Caki2 (cell line): ENCODE measurements around the gene EXTL1. TPM values are rescaled to one million over a fixed set of nuclear protein-coding genes. Genes with fewer than 3 reads are reported as not detected.
A peak's percentile ranks its signal among the peaks of the same experiment; 100 is the strongest.

Source experiments
- DNase-seq: peaks from one replicate; pipeline ENCODE4 v3.0.0-alpha.2; 2015; ENCODE audit warnings: low read depth
- in situ Hi-C: cut with HindIII; loops from 2 replicates; pipeline ENCODE4 v1.10.0; 2016; ENCODE audit warnings: low sequenced_read_pairs, low pct_unique_long_range_greater_than_20kb, mixed read lengths
- total RNA-seq: library from RNA; depleted of rRNA; stranded (reverse); fragments of >200 nt; shearing (Covaris generic); gene quantifications from 2 replicates; pipeline ENCODE4 v1.2.3, GENCODE V29; 2014; ENCODE audit warnings: low replicate concordance

EXTL1 gene
- total RNA-seq, 1 experiment from 2014 or later: not detected

DNA sequence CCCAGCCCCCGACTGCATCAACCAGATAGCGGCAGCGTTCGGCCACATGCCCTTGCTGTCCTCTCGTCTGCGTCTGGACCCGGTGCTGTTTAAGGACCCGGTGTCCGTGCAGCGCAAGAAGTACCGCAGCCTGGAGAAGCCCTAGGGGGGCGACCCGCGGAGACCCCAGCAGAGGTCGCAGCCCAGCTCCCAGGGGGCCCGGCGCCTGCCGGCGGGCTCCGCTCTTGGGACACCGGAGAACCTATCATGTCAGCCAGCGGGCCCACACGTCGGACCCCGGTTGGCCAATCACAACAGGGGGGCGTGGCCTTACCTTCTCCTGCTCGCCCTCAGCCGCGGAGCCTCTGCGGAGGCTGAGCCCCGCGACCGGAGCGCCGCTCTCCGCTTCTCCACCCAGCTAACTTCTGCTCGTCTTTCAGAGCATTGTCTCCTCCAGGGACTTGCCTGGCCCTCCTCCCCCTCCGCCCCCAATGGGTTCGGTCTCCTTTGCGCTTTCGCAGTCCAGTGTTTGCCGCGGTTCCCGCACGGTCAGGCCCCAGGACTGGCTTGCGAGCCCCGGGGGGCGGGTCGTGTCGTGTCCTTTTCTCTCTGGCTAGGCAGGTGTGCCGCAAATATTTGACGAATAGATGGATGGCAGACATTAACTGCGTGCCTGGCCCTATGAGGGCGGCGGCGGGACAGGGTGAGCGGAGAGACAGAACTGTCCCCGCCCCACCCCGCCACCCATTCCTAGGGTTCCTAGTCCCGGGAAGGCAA lies 13.8 kb downstream of the EXTL1 start:
- in situ Hi-C loops: no loop called here
- peak; percentile 82 for DNase-seq

GRCh38 chr1:26035959-26036755 lies 14.6 kb downstream of the EXTL1 start:
- in situ Hi-C loops: no loop called here
- peak; percentile 77 for DNase-seq

DNA sequence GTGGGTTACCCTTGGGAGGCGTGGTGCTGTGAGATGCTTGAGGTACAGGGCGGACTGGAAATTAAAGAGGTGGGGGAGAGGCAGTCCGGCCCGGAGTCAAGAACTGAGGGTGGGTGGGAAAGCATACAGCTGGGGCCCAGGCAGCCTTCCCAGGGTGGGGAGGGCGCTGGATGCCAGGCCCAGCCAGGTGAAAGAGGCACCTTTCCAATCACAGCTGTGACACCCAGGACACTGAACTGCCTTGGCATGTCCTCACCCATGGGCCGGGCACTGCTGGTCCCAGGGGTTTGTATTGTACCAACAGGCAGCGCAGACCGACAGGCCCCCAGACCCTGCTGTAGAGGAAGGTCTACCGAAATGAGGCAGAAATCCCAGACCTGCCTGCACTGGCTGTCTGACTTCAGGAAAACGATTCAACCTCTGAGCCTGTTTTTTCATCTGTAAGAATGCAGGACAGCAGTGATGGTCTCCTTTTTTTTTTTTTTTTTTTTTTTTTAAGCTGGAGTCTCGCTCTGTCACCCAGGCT lies 15.2 kb downstream of the EXTL1 start:
- in situ Hi-C loops: no loop called here
- peak; percentile 26 for DNase-seq

DNA sequence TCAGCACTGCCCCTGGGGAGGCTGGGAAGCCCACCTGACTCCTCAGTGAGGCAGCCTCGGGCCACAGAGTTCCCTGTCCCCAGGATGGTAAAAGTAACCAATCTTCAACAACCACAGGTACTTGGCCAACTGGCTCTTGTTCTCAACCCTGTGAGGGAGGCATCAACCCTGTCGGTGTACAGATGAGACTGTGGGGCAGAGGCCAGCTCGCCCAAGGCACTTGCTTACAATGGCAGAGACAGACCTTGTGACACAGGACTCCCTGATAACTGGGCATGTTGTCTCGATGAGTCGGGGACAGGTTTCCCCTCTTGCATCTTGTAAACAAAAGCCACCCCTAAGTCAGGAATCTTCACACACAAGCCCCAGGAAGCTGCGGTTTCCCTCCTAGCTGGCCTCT lies 16.3 kb downstream of the EXTL1 start:
- in situ Hi-C loops: no loop called here
- DNase-seq: no peak

DNA sequence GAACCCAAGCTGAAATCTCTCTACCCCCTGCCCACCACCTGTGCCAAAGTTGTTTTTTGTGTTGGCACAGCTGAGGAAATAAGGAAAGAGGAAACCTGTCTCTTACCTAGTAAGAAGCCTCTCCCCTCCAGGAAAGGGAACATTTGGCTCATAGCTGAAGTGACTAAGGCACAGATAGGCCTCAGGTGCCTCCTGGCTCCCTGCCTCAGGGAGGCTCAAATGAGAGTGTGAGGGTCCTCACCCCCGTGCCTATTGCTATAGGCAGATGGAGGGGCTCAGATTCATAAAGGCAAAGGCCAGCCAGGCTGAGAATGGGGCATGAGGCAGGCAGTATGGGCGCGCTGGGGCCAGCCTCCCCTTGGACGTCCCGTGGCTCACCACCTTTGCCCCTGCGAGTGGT lies 16.9 kb downstream of the EXTL1 start:
- in situ Hi-C loops: no loop called here
- no peak for DNase-seq

DNA sequence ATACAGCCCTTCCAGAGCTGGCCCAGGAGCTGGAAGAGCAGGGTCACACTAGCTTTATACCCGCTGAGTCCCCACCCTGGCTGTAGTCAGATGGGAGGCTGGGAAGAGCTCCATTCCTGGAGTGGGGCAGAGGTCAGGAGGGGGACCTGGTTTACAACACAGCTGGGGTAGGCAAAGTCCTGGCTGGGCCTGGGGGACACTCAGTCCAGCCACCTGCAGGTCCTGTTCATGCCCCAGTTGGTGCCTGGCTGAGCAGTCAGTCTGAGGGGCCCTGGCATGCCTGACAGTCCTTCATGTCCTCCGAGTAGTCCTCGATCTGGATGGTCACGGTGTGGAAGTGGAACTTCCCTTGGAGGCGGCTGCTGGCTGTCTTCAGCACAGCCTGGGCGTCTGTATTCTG lies 17.3 kb downstream of the EXTL1 start:
- in situ Hi-C loops: no loop called here
- DNase-seq: no peak

- in situ Hi-C loops: no loop called here
- DNase-seq: no peak
Measured at GRCh38 chr1:26041401-26041800, 19.8 kb downstream of the EXTL1 start.

DNA sequence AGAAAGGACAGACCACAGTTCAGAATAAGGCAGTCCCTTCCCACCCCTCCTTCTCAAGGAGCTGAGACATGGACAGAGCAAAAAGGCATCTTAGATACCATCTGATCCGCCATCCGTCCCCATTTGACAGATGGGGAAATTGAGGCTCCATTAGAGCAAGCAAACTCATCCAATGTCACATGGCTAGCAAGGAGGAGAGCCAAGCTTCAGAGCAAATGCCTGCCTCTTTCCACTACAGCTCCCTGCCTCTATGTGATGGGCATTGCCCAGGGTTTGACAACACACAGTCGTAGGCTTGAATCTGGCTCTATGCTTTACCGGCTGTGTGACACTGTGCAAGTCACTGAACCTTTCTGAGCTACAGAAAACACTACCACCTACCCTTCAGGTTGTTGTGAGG lies 20.4 kb downstream of the EXTL1 start:
- in situ Hi-C loops: no loop called here
- DNase-seq: no peak

- no peak for DNase-seq
- in situ Hi-C loops: no loop called here
Measured at GRCh38 chr1:26043765-26044164, 22.2 kb downstream of the EXTL1 start.

DNA sequence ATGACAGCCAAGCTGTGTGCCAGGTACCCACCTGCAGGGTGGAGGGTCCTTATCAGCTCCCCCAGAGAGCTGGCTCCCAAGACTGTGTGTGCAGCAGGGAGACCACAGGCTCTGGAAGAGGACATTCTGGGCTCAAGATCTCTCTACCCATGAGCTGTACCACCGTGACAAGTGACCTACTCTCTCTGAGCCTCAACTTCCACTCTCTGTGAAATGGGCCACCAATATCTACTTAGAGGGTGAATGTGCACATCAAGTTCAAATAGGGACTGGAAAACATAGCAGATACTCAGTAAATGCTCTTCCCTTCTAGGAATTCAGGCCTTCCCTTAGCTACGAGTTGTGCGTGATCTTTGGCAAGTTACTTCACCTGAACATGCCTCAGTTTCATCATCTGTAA lies 22.8 kb downstream of the EXTL1 start:
- in situ Hi-C loops: no loop called here
- no peak for DNase-seq

GRCh38 chr1:26044971-26045721 lies 23.6 kb downstream of the EXTL1 start:
- no peak for DNase-seq
- in situ Hi-C loops: no loop called here

- no peak for DNase-seq
- in situ Hi-C loops: no loop called here
Measured at GRCh38 chr1:26045722-26046245, 24.2 kb downstream of the EXTL1 start, which contains the start of gene SLC30A2. SLC30A2 (minus strand) TSS chr1:26046118; CDS start chr1:26045896, 222 bp downstream.

DNA sequence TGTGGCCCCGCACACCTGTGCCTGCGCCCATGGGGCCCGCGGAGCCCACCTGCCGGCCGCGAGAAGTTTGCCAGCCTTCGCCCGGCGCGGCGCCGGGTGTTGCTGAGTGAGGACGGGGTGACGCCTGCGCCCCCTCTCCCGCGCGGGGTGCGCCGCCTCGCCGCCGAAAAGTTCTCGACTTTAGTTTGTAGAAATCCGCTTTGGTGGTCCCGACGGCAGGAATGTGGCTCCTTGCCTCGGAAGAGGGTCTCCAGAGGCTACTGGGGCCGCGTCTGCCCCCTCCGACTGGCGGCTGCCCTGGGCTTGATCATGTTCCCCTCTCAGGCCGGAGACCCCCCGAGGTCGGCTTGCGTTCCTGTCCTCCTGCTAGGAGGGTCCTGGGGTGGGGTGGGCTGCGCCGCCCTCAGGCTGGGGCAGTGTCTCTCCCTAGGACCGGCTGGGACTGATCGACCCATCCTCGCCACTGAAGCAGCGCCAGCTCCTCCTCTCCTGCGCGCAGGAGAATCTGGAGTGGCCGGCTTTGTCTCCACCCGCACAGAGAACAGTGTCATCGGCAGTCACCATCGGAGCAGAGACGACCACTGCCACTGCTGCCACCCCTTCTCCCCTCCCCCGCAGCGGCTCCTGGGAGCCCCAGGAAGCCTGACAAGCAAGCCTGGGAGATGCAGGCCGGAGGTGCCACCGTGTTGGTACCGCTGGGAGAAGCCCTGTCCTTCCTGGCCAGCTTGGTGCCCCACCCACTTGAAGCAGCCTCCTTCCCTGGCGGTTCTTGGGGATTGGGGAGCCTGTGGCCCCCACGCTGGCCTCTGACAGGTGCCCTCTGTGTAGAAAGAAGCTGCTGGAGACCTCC lies 24.9 kb downstream of the EXTL1 start:
- in situ Hi-C loops: no loop called here
- no peak for DNase-seq

GRCh38 chr1:26047278-26047874 lies 25.8 kb downstream of the EXTL1 start:
- in situ Hi-C loops: no loop called here
- no peak for DNase-seq

GRCh38 chr1:26049531-26050247 lies 28.1 kb downstream of the EXTL1 start:
- DNase-seq: no peak
- in situ Hi-C loops: no loop called here

DNA sequence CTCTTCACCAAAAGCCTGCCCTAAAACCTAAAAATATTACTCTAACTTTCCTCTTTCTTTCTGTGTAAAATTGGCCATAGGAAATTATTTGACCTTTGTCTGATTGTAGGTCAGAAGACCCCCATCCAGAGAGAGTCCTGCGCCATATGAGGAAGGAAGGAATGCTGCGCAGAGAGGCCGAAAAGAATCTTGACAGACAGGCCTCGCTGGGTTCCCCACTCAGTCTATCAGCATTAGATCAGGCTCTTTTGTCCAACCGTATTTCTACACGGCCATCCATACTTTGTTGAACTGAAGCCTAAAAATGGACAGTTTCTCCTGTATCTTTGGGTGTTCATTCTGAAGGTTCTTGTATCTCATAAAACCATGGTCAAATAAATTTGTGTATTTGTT lies 28.7 kb downstream of the EXTL1 start:
- in situ Hi-C loops: no loop called here
- DNase-seq: no peak
